GM18907 (cell line): ENCODE data around the gene PLD4.
"Not testable (repeated sequence)": the region's sequence is repeated elsewhere in the genome, so short reads cannot be mapped to it uniquely, and the experiment has no call there.

Experiments used
- ATAC-seq: cut with Tn5 transposase; IDR thresholded peaks from one replicate; pipeline ENCODE4 v1.9.1; 2021; ENCODE audit warnings: mild to moderate bottlenecking, moderate library complexity; ENCODE audit not compliant: unreplicated experiment

PLD4 gene

GRCh38 chr14:104939666-104940410 is 15.2 kb downstream of the PLD4 start:
- ATAC-seq: no peak

DNA sequence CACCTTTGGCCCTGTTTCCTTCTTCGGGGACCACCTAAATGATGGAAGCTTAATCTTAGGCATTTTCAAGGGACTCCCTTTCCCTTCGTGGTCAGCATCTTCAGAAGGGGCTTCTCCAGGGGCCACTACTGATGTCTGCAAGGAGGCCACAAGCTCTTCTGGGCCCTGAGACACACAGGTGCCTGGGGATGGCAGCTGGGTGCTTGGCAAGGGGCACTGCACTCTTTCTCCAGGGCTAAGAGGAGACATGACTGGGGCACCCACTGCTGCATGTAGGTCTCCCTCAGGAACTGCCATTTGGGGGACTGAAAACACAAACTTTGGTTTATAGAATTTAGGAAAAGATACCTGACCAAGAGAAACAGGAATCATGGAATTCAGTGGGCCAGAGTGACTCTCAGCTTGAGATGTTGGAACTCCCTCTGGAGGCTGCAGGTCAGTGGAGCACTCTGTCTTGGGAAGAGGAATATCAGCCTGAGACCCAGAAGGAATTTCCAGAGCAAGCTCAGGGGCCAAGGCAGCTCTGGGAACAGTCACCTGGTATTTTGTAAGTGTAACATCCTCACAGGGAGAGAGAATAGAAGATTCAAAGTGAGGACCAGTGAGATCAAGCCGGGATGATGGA is 16.0 kb downstream of the PLD4 start:
- ATAC-seq: no peak

- ATAC-seq: no peak
These were observed 17.1 kb downstream of the PLD4 start for GRCh38 chr14:104941508-104942365.

DNA sequence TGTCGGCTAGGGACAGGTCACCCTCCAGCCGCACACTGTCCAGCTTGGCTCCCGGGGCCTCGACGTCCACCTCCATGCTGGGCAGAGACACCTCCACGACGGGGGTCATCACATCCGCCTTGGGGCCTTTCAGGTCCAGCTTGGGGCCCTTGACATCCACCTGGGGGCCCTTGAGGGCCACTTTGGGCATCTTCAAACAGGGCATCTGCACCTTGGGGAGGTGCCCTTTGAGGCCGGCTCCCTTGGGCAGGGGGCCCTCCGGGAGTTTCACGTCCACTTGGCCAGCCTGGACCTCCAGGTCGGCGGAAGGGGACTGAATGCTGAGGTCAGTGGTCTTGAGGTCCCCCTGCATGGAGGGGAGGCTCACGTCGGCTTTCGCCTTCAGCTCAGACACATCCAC is 17.9 kb downstream of the PLD4 start:
- ATAC-seq: no peak

- ATAC-seq: not testable (repeated sequence)
These were observed 18.7 kb downstream of the PLD4 start for GRCh38 chr14:104943216-104944015.

DNA sequence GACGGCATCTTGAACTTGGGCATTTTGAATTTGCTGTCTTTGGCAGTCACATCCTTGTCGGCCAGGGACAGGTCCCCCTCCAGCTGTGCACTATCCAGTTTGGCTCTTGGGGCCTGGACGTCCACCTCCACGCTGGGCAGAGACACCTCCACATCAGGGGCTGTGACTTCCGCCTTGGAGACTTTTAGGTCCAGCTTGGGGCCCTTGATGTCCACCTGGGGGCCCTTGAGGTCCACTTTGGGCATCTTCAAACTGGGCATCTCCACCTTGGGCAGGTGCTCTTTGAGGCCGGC is 19.3 kb downstream of the PLD4 start:
- ATAC-seq: not testable (repeated sequence)

- ATAC-seq: not testable (repeated sequence)
These were observed 19.9 kb downstream of the PLD4 start for GRCh38 chr14:104944436-104945205.

GRCh38 chr14:104945266-104945665 is 20.6 kb downstream of the PLD4 start:
- ATAC-seq: not testable (repeated sequence)

DNA sequence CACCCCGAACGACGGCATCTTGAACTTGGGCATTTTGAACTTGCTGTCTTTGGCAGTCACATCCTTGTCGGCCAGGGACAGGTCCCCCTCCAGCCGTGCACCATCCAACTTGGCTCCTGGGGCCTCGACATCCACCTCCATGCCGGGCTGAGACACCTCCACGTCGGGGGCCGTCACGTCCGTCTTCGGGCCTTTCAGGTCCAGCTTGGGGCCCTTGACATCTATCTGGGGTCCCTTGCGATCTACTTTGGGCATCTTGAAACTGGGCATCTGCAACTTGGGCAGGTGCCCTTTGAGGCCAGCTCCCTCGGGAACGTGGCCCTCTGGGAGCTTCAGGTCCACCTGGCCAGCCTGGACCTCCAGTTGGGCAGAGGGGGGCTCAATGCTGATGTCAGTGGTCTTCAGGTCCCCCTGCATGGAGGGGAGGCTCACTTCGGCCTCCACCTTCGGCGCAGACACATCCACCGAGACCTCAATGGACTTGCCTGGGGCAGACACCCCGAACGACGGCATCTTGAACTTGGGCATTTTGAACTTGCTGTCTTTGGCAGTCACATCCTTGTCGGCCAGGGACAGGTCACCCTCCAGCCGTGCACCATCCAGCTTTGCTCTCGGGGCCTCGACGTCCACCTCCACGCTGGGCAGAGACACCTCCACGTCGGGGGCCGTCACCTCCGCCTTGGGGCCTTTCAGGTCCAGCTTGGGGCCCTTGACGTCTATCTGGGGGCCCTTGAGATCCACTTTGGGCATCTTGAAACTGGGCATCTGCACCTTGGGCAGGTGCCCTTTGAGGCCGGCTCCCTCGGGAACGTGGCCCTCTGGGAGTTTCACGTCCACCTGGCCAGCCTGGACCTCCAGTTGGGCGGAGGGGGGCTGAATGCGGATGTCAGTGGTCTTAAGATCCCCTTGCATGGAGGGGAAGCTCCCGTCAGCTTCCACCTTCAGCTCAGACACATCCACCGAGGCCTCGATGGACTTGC is 21.6 kb downstream of the PLD4 start:
- not testable (repeated sequence) for ATAC-seq

- ATAC-seq: not testable (repeated sequence)
These were observed 22.5 kb downstream of the PLD4 start for GRCh38 chr14:104947201-104947600.

DNA sequence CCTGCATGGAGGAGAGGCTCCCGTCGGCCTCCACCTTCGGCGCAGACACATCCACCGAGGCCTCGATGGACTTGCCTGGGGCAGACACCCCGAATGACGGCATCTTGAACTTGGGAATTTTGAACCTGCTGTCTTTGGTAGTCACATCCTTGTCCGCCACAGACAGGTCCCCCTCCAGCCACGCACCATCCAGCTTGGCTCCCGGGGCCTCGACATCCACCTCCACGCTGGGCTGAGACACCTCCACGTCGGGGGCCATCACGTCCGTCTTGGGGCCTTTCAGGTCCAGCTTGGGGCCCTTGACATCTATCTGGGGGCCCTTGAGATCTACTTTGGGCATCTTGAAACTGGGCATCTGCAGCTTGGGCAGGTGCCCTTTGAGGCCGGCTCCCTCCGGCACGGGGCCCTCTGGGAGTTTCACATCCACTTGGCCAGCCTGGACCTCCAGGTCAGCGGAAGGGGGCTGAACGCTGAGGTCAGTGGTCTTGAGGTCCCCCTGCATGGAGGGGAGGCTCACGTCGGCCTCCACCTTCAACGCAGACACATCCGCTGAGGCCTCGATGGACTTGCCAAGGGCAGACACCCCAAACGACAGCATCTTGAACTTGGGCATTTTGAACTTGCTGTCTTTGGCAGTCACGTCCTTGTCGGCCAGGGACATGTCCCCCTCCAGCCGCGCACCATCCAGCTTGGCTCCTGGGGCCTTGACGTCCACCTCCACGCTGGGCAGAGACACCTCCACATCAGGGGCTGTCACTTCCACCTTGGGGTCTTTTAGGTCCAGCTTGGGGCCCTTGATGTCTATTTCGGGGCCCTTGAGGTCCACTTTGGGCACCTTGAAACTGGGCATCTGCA is 23.4 kb downstream of the PLD4 start:
- not testable (repeated sequence) for ATAC-seq

- ATAC-seq: no peak
These were observed 24.0 kb downstream of the PLD4 start for GRCh38 chr14:104948736-104949031.

DNA sequence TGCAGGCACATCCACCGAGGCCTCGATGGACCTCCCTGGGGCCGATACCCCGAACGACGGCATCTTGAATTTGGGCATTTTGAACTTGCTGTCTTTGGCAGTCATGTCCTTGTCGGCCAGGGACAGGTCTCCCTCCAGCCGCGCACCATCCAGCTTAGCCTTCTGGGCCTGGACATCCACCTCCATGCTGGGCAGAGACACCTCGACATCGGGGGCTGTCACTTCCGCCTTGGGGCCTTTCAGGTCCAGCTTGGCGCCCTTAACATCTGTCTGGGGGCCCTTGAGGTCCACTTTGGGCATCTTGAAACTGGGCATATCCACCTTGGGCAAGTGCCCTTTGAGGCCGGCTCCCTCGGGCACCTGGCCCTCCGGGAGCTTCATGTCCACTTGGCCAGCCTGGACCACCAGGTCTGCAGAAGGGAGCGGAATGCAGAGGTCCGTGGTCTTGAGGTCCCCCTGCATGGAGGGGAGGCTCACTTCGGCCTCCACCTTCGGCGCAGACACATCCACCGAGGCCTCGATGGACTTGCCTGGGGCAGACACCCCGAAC is 24.8 kb downstream of the PLD4 start:
- ATAC-seq: not testable (repeated sequence)

GRCh38 chr14:104950021-104950420 is 25.3 kb downstream of the PLD4 start:
- ATAC-seq: no peak

DNA sequence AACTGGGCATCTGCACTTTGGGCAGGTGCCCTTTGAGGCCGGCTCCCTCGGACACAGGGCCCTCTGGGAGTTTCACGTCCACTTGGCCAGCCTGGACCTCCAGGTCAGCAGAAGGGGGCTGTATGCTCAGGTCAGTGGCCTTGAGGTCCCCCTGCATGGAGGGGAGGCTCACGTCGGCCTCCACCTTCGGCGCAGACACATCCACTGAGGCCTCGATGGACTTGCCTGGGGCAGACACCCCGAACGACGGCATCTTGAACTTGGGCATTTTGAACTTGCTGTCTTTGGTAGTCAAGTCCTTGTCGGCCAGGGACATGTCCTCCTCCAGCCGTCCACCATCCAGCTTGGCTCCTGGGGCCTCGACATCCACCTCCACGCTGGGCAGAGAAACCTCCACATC is 26.0 kb downstream of the PLD4 start:
- not testable (repeated sequence) for ATAC-seq

GRCh38 chr14:104951863-104952657 is 27.4 kb downstream of the PLD4 start:
- not testable (repeated sequence) for ATAC-seq

- ATAC-seq: no peak
These were observed 28.4 kb downstream of the PLD4 start for GRCh38 chr14:104953097-104953496.
